IPS-18a (cell line): ENCODE measurements around the gene TEX19.
"Not testable (repeated sequence)": the region's sequence is repeated elsewhere in the genome, so short reads cannot be mapped to it uniquely, and the experiment has no call there.

Source experiments
- H3K27ac ChIP-seq: one replicate; pipeline ENCODE4 v1.5.1; 2013; ENCODE audit warnings: low read length
- H3K27me3 ChIP-seq: one replicate; pipeline ENCODE4 v1.6.1; 2013; ENCODE audit warnings: mild to moderate bottlenecking, low read length; ENCODE audit not compliant: control insufficient read depth, insufficient read depth
- H3K36me3 ChIP-seq: one replicate; pipeline ENCODE4 v1.6.1; 2013; ENCODE audit warnings: low read depth, low read length; ENCODE audit not compliant: control insufficient read depth
- H3K4me1 ChIP-seq: one replicate; pipeline ENCODE4 v1.6.1; 2013; ENCODE audit warnings: low read depth, low read length; ENCODE audit not compliant: control insufficient read depth
- H3K4me3 ChIP-seq: one replicate; pipeline ENCODE4 v1.5.1; 2013; ENCODE audit warnings: low read length
- H3K9ac ChIP-seq: one replicate; pipeline ENCODE4 v1.6.1; 2013; ENCODE audit warnings: mild to moderate bottlenecking, low read length, moderate library complexity
- H3K9me3 ChIP-seq: one replicate; pipeline ENCODE4 v1.6.1; 2013; ENCODE audit warnings: low read depth, low read length; ENCODE audit not compliant: control insufficient read depth

The TEX19 gene

GRCh38 chr17:82354804-82355308 is 4.2 kb upstream of the TEX19 start:
- Histone ChIP-seq H3K4me3 (no peak overlapping the region), H3K36me3 (no peaks in the 10 kb centered on the region), H3K27me3 (no peaks in the 10 kb centered on the region), H3K9me3 (no peaks in the 10 kb centered on the region), H3K27ac (no peak overlapping the region), H3K4me1 (no peaks in the 10 kb centered on the region), H3K9ac (no peak overlapping the region)

- no peaks in the 10 kb centered on the region for H3K4me1 ChIP-seq
- H3K36me3 ChIP-seq, result no peaks in the 10 kb centered on the region
- no peak overlapping the region for H3K4me3 ChIP-seq
- H3K9me3 ChIP-seq, result no peaks in the 10 kb centered on the region
- H3K9ac ChIP-seq, result no peak overlapping the region
- H3K27ac ChIP-seq, result no peak overlapping the region
- H3K27me3 ChIP-seq, result no peaks in the 10 kb centered on the region
Observed at GRCh38 chr17:82355770-82356427, 3.1 kb upstream of the TEX19 start.

- Histone ChIP-seq H3K9me3 (no peaks in the 10 kb centered on the region), H3K9ac (no peak overlapping the region), H3K4me3 (no peak overlapping the region), H3K27me3 (no peaks in the 10 kb centered on the region), H3K4me1 (no peaks in the 10 kb centered on the region), H3K27ac (no peak overlapping the region), H3K36me3 (no peaks in the 10 kb centered on the region)
Observed at GRCh38 chr17:82356845-82357355, 2.1 kb upstream of the TEX19 start.

GRCh38 chr17:82357394-82357793 is 1.7 kb upstream of the TEX19 start:
- Histone ChIP-seq H3K4me3 (no peak overlapping the region), H3K9me3 (no peaks in the 10 kb centered on the region), H3K27ac (no peak overlapping the region), H3K4me1 (no peaks in the 10 kb centered on the region), H3K9ac (no peak overlapping the region), H3K27me3 (no peaks in the 10 kb centered on the region), H3K36me3 (no peaks in the 10 kb centered on the region)

- not testable (repeated sequence) for H3K4me1 ChIP-seq, H3K4me3 ChIP-seq, H3K27ac ChIP-seq
Observed at GRCh38 chr17:82359451-82360074, 516 bp downstream of the TEX19 start.

GRCh38 chr17:82361885-82362633 is 3.0 kb downstream of the TEX19 start:
- Histone ChIP-seq H3K27ac (no peak overlapping the region), H3K4me1 (no peaks in the 10 kb centered on the region), H3K27me3 (no peaks in the 10 kb centered on the region), H3K9ac (no peak overlapping the region), H3K9me3 (no peaks in the 10 kb centered on the region), H3K4me3 (no peak overlapping the region), H3K36me3 (no peaks in the 10 kb centered on the region)

More at GRCh38 chr17:82359451-82360074, 516 bp downstream of the TEX19 start:
- not testable (repeated sequence) for H3K27me3 ChIP-seq, H3K9ac ChIP-seq, H3K9me3 ChIP-seq, H3K36me3 ChIP-seq

- H3K4me1 ChIP-seq, result no peaks in the 10 kb centered on the region
- H3K4me3 ChIP-seq, result no peak overlapping the region
- no peaks in the 10 kb centered on the region for H3K36me3 ChIP-seq
- no peaks in the 10 kb centered on the region for H3K9me3 ChIP-seq
- no peak overlapping the region for H3K27ac ChIP-seq
- peaks cover 16% of the 10 kb centered on the region for H3K27me3 ChIP-seq
- no peak overlapping the region for H3K9ac ChIP-seq
Observed at GRCh38 chr17:82365606-82366295, 6.7 kb downstream of the TEX19 start.

- H3K27ac ChIP-seq, result no peak overlapping the region
- H3K9ac ChIP-seq, result no peak overlapping the region
- H3K9me3 ChIP-seq, result no peaks in the 10 kb centered on the region
- no peak overlapping the region for H3K4me3 ChIP-seq
- H3K4me1 ChIP-seq, result no peaks in the 10 kb centered on the region
- peaks cover 26% of the 10 kb centered on the region for H3K27me3 ChIP-seq
- H3K36me3 ChIP-seq, result no peaks in the 10 kb centered on the region
Observed at GRCh38 chr17:82366749-82367148, 7.7 kb downstream of the TEX19 start.

GRCh38 chr17:82367724-82368524 is 8.9 kb downstream of the TEX19 start:
- Histone ChIP-seq H3K4me3 (no peak overlapping the region), H3K27me3 (peaks cover 37% of the 10 kb centered on the region), H3K27ac (no peak overlapping the region), H3K36me3 (no peaks in the 10 kb centered on the region), H3K9me3 (no peaks in the 10 kb centered on the region), H3K9ac (no peak overlapping the region), H3K4me1 (no peaks in the 10 kb centered on the region)

GRCh38 chr17:82369211-82369610 is 10.2 kb downstream of the TEX19 start:
- H3K9me3 ChIP-seq, result no peaks in the 10 kb centered on the region
- H3K9ac ChIP-seq, result no peak overlapping the region
- no peaks in the 10 kb centered on the region for H3K36me3 ChIP-seq
- H3K27ac ChIP-seq, result no peak overlapping the region
- H3K27me3 ChIP-seq, result peaks cover 45% of the 10 kb centered on the region
- H3K4me3 ChIP-seq, result no peak overlapping the region
- H3K4me1 ChIP-seq, result no peaks in the 10 kb centered on the region
